ENCODE data around the gene GPRASP1.
"Not testable (repeated sequence)": the region's sequence is repeated elsewhere in the genome, so short reads cannot be mapped to it uniquely, and the experiment has no call there.

GPRASP1 gene

GRCh38 chrX:102651242-102652011, at the start of gene GPRASP1:
Gene GPRASP1 (plus strand): TSS chrX:102651483. CDS start chrX:102653914, 2,431 bp downstream.
- no peak for DNase-seq (ENCODE audit: low read depth in 3 of 3)

- DNase-seq (ENCODE audit: low read depth in 3 of 3): no peak
These were observed 47.0 kb upstream of the GPRASP1 start for GRCh38 chrX:102604327-102604726.

GRCh38 chrX:102606115-102606514, 45.2 kb upstream of the GPRASP1 start:
- no peak for DNase-seq (ENCODE audit: low read depth in 3 of 3)

- DNase-seq (ENCODE audit: low read depth in 3 of 3): no peak
These were observed 40.4 kb upstream of the GPRASP1 start for GRCh38 chrX:102610905-102611304.

- no peak for DNase-seq (ENCODE audit: low read depth in 3 of 3)
These were observed 27.2 kb upstream of the GPRASP1 start for GRCh38 chrX:102624105-102624504.

GRCh38 chrX:102627640-102628039, 23.6 kb upstream of the GPRASP1 start:
- no peak for DNase-seq (ENCODE audit: low read depth in 3 of 3)

- no peak for DNase-seq (ENCODE audit: low read depth in 3 of 3)
These were observed 13.7 kb upstream of the GPRASP1 start for GRCh38 chrX:102637561-102637960.

GRCh38 chrX:102650903-102651241, 411 bp upstream of the GPRASP1 start:
- DNase-seq (ENCODE audit: low read depth in 3 of 3): no peak

- DNase-seq (ENCODE audit: low read depth in 3 of 3): no peak
These were observed 877 bp downstream of the GPRASP1 start for GRCh38 chrX:102652031-102652688.

GRCh38 chrX:102654696-102655095, 3.4 kb downstream of the GPRASP1 start:
- no peak for DNase-seq (ENCODE audit: low read depth in 3 of 3)

- no peak for DNase-seq (ENCODE audit: low read depth in 3 of 3)
These were observed 7.3 kb downstream of the GPRASP1 start for GRCh38 chrX:102658556-102658955.

GRCh38 chrX:102659790-102660757, 8.8 kb downstream of the GPRASP1 start:
- peak; percentile 57 to 78 (median 67) for DNase-seq (ENCODE audit: low read depth in 3 of 3)

GRCh38 chrX:102663820-102664219, 12.5 kb downstream of the GPRASP1 start:
- not testable (repeated sequence) for DNase-seq (ENCODE audit: low read depth in 3 of 3)

- DNase-seq (ENCODE audit: low read depth in 3 of 3): not testable (repeated sequence)
These were observed 15.8 kb downstream of the GPRASP1 start for GRCh38 chrX:102667034-102667433.

GRCh38 chrX:102669526-102669925, 18.2 kb downstream of the GPRASP1 start:
- DNase-seq (ENCODE audit: low read depth in 3 of 3): no peak

- no peak for DNase-seq (ENCODE audit: low read depth in 3 of 3)
These were observed 21.6 kb downstream of the GPRASP1 start for GRCh38 chrX:102672856-102673255.

- not testable (repeated sequence) for DNase-seq (ENCODE audit: low read depth in 3 of 3)
These were observed 26.2 kb downstream of the GPRASP1 start for GRCh38 chrX:102677479-102677878.

- no peak for DNase-seq (ENCODE audit: low read depth in 3 of 3)
These were observed 33.7 kb downstream of the GPRASP1 start for GRCh38 chrX:102684772-102685520.

GRCh38 chrX:102694749-102695148, 43.5 kb downstream of the GPRASP1 start:
- no peak for DNase-seq (ENCODE audit: low read depth in 3 of 3)

- no peak for DNase-seq (ENCODE audit: low read depth in 3 of 3)
These were observed 45.0 kb downstream of the GPRASP1 start for GRCh38 chrX:102696306-102696705.

GRCh38 chrX:102697494-102697893, 46.2 kb downstream of the GPRASP1 start:
- no peak for DNase-seq (ENCODE audit: low read depth in 3 of 3)
